Loucy (cell line): ENCODE results near the gene WRAP73.

ENCODE experiments used
- EZH2phosphoT487 ChIP-seq: fragments of 200-600 bp; IDR thresholded peaks from 2 replicates; pipeline ENCODE4 v1.6.1; 2018; ENCODE audit warnings: antibody characterized with exemption, mild to moderate bottlenecking, moderate library complexity, borderline replicate concordance
- TF ChIP-seq, protein P1 (sequence below): fragments of 200-600 bp; sonication (generic); conservative IDR thresholded peaks from 2 replicates; pipeline ENCODE4 v1.5.1; 2014; ENCODE audit warnings: mild to moderate bottlenecking, antibody characterized with exemption, low read length

DNA sequence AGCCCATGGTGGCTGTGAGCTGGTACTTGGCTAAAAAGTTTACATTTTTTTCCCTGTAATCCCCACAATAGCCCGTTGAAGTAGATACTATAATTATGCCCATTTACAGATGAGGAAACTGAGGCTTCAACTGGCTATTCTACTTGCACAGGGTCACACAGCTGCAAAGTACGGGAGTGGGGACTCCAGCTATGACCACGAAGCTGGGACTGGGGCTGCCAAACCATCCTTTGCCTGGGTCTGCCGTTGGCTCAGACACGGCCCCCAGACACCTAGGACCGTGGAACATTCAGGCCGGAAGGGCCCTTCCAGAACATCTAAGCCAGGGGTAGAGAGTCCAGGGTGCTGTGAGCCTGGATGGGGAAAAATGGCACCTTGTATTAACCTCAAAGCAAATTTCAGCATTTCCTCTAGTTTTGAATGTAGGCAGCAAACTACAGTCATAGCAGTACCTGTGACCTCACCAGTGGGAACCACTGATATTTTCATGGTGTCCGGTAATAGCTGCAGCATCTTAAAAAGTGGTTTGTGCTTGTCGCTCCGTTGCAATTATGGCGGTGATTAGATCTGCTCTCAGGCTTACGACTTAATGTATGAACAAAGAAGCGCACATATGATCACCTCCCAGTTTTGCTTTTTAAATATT, 6.7 kb upstream of the WRAP73 start:
- TF ChIP-seq, protein P1, sequence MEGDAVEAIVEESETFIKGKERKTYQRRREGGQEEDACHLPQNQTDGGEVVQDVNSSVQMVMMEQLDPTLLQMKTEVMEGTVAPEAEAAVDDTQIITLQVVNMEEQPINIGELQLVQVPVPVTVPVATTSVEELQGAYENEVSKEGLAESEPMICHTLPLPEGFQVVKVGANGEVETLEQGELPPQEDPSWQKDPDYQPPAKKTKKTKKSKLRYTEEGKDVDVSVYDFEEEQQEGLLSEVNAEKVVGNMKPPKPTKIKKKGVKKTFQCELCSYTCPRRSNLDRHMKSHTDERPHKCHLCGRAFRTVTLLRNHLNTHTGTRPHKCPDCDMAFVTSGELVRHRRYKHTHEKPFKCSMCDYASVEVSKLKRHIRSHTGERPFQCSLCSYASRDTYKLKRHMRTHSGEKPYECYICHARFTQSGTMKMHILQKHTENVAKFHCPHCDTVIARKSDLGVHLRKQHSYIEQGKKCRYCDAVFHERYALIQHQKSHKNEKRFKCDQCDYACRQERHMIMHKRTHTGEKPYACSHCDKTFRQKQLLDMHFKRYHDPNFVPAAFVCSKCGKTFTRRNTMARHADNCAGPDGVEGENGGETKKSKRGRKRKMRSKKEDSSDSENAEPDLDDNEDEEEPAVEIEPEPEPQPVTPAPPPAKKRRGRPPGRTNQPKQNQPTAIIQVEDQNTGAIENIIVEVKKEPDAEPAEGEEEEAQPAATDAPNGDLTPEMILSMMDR: no peak
- TF ChIP-seq EZH2phosphoT487: no peak
